Lung (tissue), 12 donors: Measurements from ENCODE around the gene HSD17B1. TPM values are rescaled to one million over a fixed set of nuclear protein-coding genes. Genes with fewer than 3 reads are reported as not detected.
A peak's percentile ranks its signal among the peaks of the same experiment; 100 is the strongest.

Source experiments
- ATAC-seq: fragments of 200-7000 bp; cut with Tn5 transposase; one replicate; pipeline ENCODE4 v1.9.1; 2020; ENCODE audit warnings: moderate number of reproducible peaks; ENCODE audit not compliant: insufficient read depth, low FRiP score
- DNase-seq, 3 donors: peaks; one replicate each; pipeline ENCODE4 v3.0.0-alpha.2; 2013 to 2017
- H3K27ac ChIP-seq, 2 donors: one replicate each; pipeline ENCODE4 v1.5.1; 2013; ENCODE audit warnings: mild to moderate bottlenecking in 2 of 2, moderate library complexity in 2 of 2, control low read depth in 1 of 2, inconsistent platforms in 1 of 2, low read depth in 1 of 2, low read length in 1 of 2
- H3K27me3 ChIP-seq, 3 donors: one replicate each; pipeline ENCODE4 v1.5.1; 2013; ENCODE audit warnings: low read length in 2 of 3; ENCODE audit not compliant: control insufficient read depth in 3 of 3, insufficient read depth in 3 of 3
- H3K36me3 ChIP-seq, 4 donors: one replicate each; pipeline ENCODE4 v1.5.1; 2013; ENCODE audit warnings: low read length in 4 of 4, mild to moderate bottlenecking in 1 of 4, moderate library complexity in 1 of 4; ENCODE audit not compliant: control insufficient read depth in 4 of 4, insufficient read depth in 4 of 4
- H3K4me1 ChIP-seq, 5 donors: one replicate each; pipeline ENCODE4 v1.5.1; 2013; ENCODE audit warnings: low read length in 5 of 5, mild to moderate bottlenecking in 2 of 5, moderate library complexity in 1 of 5; ENCODE audit not compliant: control insufficient read depth in 5 of 5, insufficient read depth in 5 of 5
- H3K4me3 ChIP-seq: one replicate; pipeline ENCODE4 v1.5.1; 2013; ENCODE audit warnings: mild to moderate bottlenecking, control low read depth, moderate library complexity
- H3K9ac ChIP-seq, 2 donors: one replicate each; pipeline ENCODE4 v1.5.1; 2013; ENCODE audit warnings: low read length in 2 of 2, control low read depth in 1 of 2; ENCODE audit not compliant: insufficient read depth in 1 of 2
- H3K9me3 ChIP-seq, 4 donors: one replicate each; pipeline ENCODE4 v1.5.1; 2013; ENCODE audit warnings: low read length in 3 of 4, mild to moderate bottlenecking in 1 of 4, moderate library complexity in 1 of 4; ENCODE audit not compliant: control insufficient read depth in 4 of 4, insufficient read depth in 3 of 4
- CTCF ChIP-seq: IDR thresholded peaks from 2 replicates; pipeline ENCODE4 v1.5.1; 2012; ENCODE audit warnings: mild to moderate bottlenecking; ENCODE audit errors: control extremely low read depth, extremely low read depth
- WGBS, 2 donors: extraction: QIAGEN DNeasy Blood & Tissue Kit; methylation state at CpG; one replicate each; pipeline ENCODE4 v1.1.7; 2013; 5-methylcytosine and 5-hydroxymethylcytosine counted together
- polyA plus RNA-seq, 2 donors: library from polyadenylated mRNA; stranded (reverse); fragments of 200-250 nt; gene quantifications; one replicate each; pipeline ENCODE4 v1.2.1, GENCODE V29; 2013
- total RNA-seq, 2 donors: library from RNA; depleted of rRNA in 1 of 2; stranded (reverse); fragments of >200 nt in 1 of 2; gene quantifications; one replicate each; pipeline ENCODE4 v1.2.1, GENCODE V29; 2014 to 2021
- donor health status: control.
- donor health status: control.
- donor health status: Bipolar disorder and iron deficiency.
- donor health status: healthy.
- donor health status: DM: yes; HTN: yes; CAD: no.

Gene HSD17B1
- total and polyA plus RNA-seq, 4 donors, result 0.98 to 2.4 (median 1.6) TPM

GRCh38 chr17:42513686-42514085 lies 39.0 kb upstream of the HSD17B1 start:
- ATAC-seq (no peak), DNase-seq (no peak)

GRCh38 chr17:42514279-42514678 lies 38.4 kb upstream of the HSD17B1 start:
- no peak overlapping the region for H3K27ac ChIP-seq
- no peak for TF ChIP-seq CTCF
- H3K4me3 ChIP-seq, result no peak overlapping the region
- H3K27me3 ChIP-seq, result no peaks in the 10 kb centered on the region
- ATAC-seq (no peak), DNase-seq (no peak)
- no peak overlapping the region for H3K9ac ChIP-seq
- WGBS, 2 donors, result 96 to 97% methylated on average over 11 of the region's 11 CpGs
- H3K9me3 ChIP-seq, result no peaks in the 10 kb centered on the region
- H3K36me3 ChIP-seq, result peaks cover 4 to 34% (median 19%) of the 10 kb centered on the region in 4 donors
- H3K4me1 ChIP-seq, result peaks cover 12 to 24% (median 18%) of the 10 kb centered on the region in 5 donors

More at GRCh38 chr17:42513686-42514085, 39.0 kb upstream of the HSD17B1 start:
- H3K4me3 ChIP-seq, result no peak overlapping the region
- H3K36me3 ChIP-seq, result peaks cover 5 to 40% (median 22%) of the 10 kb centered on the region in 4 donors
- no peaks in the 10 kb centered on the region for H3K9me3 ChIP-seq
- 95 to 96% methylated on average over 11 of the region's 11 CpGs for WGBS, 2 donors
- no peaks in the 10 kb centered on the region for H3K27me3 ChIP-seq
- no peak overlapping the region for H3K27ac ChIP-seq
- peaks cover 7 to 18% (median 12%) of the 10 kb centered on the region in 5 donors for H3K4me1 ChIP-seq
- no peak for TF ChIP-seq CTCF
- H3K9ac ChIP-seq, result no peak overlapping the region

- no peak for TF ChIP-seq CTCF
- Histone ChIP-seq H3K4me1 (peaks cover 18 to 30% (median 24%) of the 10 kb centered on the region in 5 donors), H3K9ac (no peak overlapping the region), H3K9me3 (no peaks in the 10 kb centered on the region), H3K27ac (no peak overlapping the region), H3K27me3 (no peaks in the 10 kb centered on the region), H3K36me3 (peaks cover 0 to 29% (median 16%) of the 10 kb centered on the region in 4 donors), H3K4me3 (no peak overlapping the region)
- ATAC-seq (no peak), DNase-seq (no peak)
- 91 to 93% methylated on average over 8 of the region's 8 CpGs for WGBS, 2 donors
Observed at GRCh38 chr17:42514867-42515266, 37.9 kb upstream of the HSD17B1 start.

- Histone ChIP-seq H3K9ac (no peak overlapping the region), H3K4me3 (no peak overlapping the region), H3K36me3 (peaks cover 0 to 29% (median 10%) of the 10 kb centered on the region in 4 donors), H3K27me3 (no peaks in the 10 kb centered on the region), H3K9me3 (no peaks in the 10 kb centered on the region), H3K4me1 (peaks cover 29 to 54% (median 43%) of the 10 kb centered on the region in 5 donors), H3K27ac (peak overlapping the region in 1 of 2 donors; percentile 95)
- ATAC-seq, result peak; percentile 66
- DNase-seq, result peak; percentile 73 to 79 (median 75)
- 4 to 14% methylated on average over 9 of the region's 9 CpGs for WGBS, 2 donors
- TF ChIP-seq CTCF, result peak; percentile 95
Observed at GRCh38 chr17:42517516-42517915, 35.2 kb upstream of the HSD17B1 start.
